Measurements from ENCODE around the gene VSIR. TPM values are rescaled to one million over a fixed set of nuclear protein-coding genes. Genes with fewer than 3 reads are reported as not detected.

VSIR gene
- total RNA-seq, 4 donors from 2014 or later, result 37.8 to 118 (median 90.3) TPM

- TF ChIP-seq POLR2A (IDR thresholded peaks at IDR 0.05; ENCODE audit: low read depth), result no peak
- no peak for TF ChIP-seq CTCF (IDR thresholded peaks at IDR 0.05)
- TF ChIP-seq POLR2AphosphoS5 (IDR thresholded peaks at IDR 0.05), result no peak
- no peak for TF ChIP-seq EP300 (IDR thresholded peaks at IDR 0.05)
- 50% methylated on average over 10 of the region's 10 CpGs for WGBS
- intact Hi-C loops (cut with DNase I), result no loop called here
Observed at GRCh38 chr10:71729161-71729636, 44.1 kb downstream of the VSIR start.

GRCh38 chr10:71727738-71728737 is 45.3 kb downstream of the VSIR start:
- intact Hi-C loops (cut with DNase I), result no loop called here
- WGBS, result 13% methylated on average over 8 of the region's 8 CpGs
- H3K27ac ChIP-seq (replicated peaks in 1 of 4), result peak overlapping the region; percentile 71 to 77 (median 72)
- H3K27me3 ChIP-seq, result no peaks in the 10 kb centered on the region
- DNase-seq (ENCODE audit: extremely low spot score), result peak; percentile 93
- H3K36me3 ChIP-seq, result no peaks in the 10 kb centered on the region
- H3K9me3 ChIP-seq, result no peaks in the 10 kb centered on the region
- TF ChIP-seq POLR2AphosphoS5 (IDR thresholded peaks at IDR 0.05) (peak in 1 of 2 donors; percentile 43), POLR2A (IDR thresholded peaks at IDR 0.05; ENCODE audit: low read depth) (no peak)
- H3K4me3 ChIP-seq, result peak overlapping the region in 3 of 4 donors; percentile 11 to 20 (median 17)
- H3K4me1 ChIP-seq, result peaks cover 32 to 44% (median 38%) of the 10 kb centered on the region in 4 donors

More at GRCh38 chr10:71729161-71729636, 44.1 kb downstream of the VSIR start:
- Histone ChIP-seq H3K9me3 (no peaks in the 10 kb centered on the region), H3K4me1 (peaks cover 32 to 44% (median 38%) of the 10 kb centered on the region in 4 donors), H3K4me3 (no peak overlapping the region), H3K27ac (replicated peaks in 1 of 4) (peak overlapping the region; percentile 71 to 77 (median 72)), H3K36me3 (no peaks in the 10 kb centered on the region), H3K27me3 (no peaks in the 10 kb centered on the region)
- DNase-seq (ENCODE audit: extremely low spot score), result no peak

GRCh38 chr10:71727105-71727737 is 46.1 kb downstream of the VSIR start:
- Histone ChIP-seq H3K36me3 (no peaks in the 10 kb centered on the region), H3K9me3 (no peaks in the 10 kb centered on the region), H3K4me3 (no peak overlapping the region), H3K27ac (replicated peaks in 1 of 4) (peak overlapping the region; percentile 71 to 77 (median 72)), H3K27me3 (no peaks in the 10 kb centered on the region), H3K4me1 (peaks cover 32 to 44% (median 38%) of the 10 kb centered on the region in 4 donors)
- DNase-seq (ENCODE audit: extremely low spot score), result no peak
- 69% methylated on average over 10 of the region's 12 CpGs for WGBS
- TF ChIP-seq CTCF (IDR thresholded peaks at IDR 0.05) (no peak), POLR2AphosphoS5 (IDR thresholded peaks at IDR 0.05) (no peak), EP300 (IDR thresholded peaks at IDR 0.05) (no peak), POLR2A (IDR thresholded peaks at IDR 0.05; ENCODE audit: low read depth) (no peak)
- intact Hi-C loops (cut with DNase I), result no loop called here

GRCh38 chr10:71726580-71727104 is 46.7 kb downstream of the VSIR start:
- Histone ChIP-seq H3K4me1 (peaks cover 32 to 44% (median 38%) of the 10 kb centered on the region in 4 donors), H3K27ac (replicated peaks in 1 of 4) (peak overlapping the region; percentile 71 to 77 (median 72)), H3K27me3 (no peaks in the 10 kb centered on the region), H3K36me3 (no peaks in the 10 kb centered on the region), H3K9me3 (no peaks in the 10 kb centered on the region), H3K4me3 (no peak overlapping the region)
- intact Hi-C loops (cut with DNase I), result no loop called here
- DNase-seq (ENCODE audit: extremely low spot score), result no peak
- TF ChIP-seq CTCF (IDR thresholded peaks at IDR 0.05), result no peak
- TF ChIP-seq EP300 (IDR thresholded peaks at IDR 0.05), result no peak
- no peak for TF ChIP-seq POLR2A (IDR thresholded peaks at IDR 0.05; ENCODE audit: low read depth)
- TF ChIP-seq POLR2AphosphoS5 (IDR thresholded peaks at IDR 0.05), result no peak
- 82% methylated on average over 11 of the region's 11 CpGs for WGBS
